Pancreas (tissue), 10 donors: ENCODE measurements around the gene FAM72B. TPM values are rescaled to one million over a fixed set of nuclear protein-coding genes. Genes with fewer than 3 reads are reported as not detected.
"Not testable (repeated sequence)": the region's sequence is repeated elsewhere in the genome, so short reads cannot be mapped to it uniquely, and the experiment has no call there.

Source experiments
- ATAC-seq, 4 donors: fragments of 200-7000 bp; cut with Tn5 transposase; one replicate each; pipeline versions ENCODE4 v1.8.0 to v1.9.1; 2020; ENCODE audit warnings: mild to moderate bottlenecking in 4 of 4, moderate library complexity in 4 of 4
- DNase-seq, 6 donors: peaks; one replicate each; pipeline ENCODE4 v3.0.0-alpha.2; 2020
- FAIRE-seq: peaks from 2 replicates; lab custom pipeline; 2012; peaks lifted over from hg19 to GRCh38; lab: Jason Lieb, UNC
- H3K27ac ChIP-seq, 4 donors: fragments of 200-600 bp; sonication (generic); 1 replicate in 3 of 4; 2 replicates in 1 of 4; pipeline versions ENCODE4 v1.5.0 to v1.8.0; 2020
- H3K27me3 ChIP-seq, 4 donors: fragments of 200-600 bp; one replicate each; pipeline ENCODE4 v1.8.0; 2021
- H3K36me3 ChIP-seq, 3 donors: fragments of 200-600 bp; sonication (generic) in 1 of 3; one replicate each; pipeline versions ENCODE4 v1.5.0 to v1.8.0; 2020 to 2021
- H3K4me1 ChIP-seq, 3 donors: fragments of 200-600 bp; one replicate each; pipeline ENCODE4 v1.8.0; 2021
- H3K4me3 ChIP-seq, 4 donors: fragments of 200-600 bp; sonication (generic) in 2 of 4; one replicate each; pipeline versions ENCODE4 v1.5.0 to v1.8.0; 2020 to 2021
- H3K9me3 ChIP-seq, 4 donors: fragments of 200-600 bp; one replicate each; pipeline ENCODE4 v1.8.0; 2021
- WGBS, 2 donors: extraction: QIAGEN DNeasy Blood & Tissue Kit; methylation state at CpG; one replicate each; pipeline ENCODE4 v1.1.7; 2013; 5-methylcytosine and 5-hydroxymethylcytosine counted together
- intact Hi-C, 3 donors: fragments of 100-400 bp; cut with DNase I; formaldehyde crosslinking; loops; one replicate each; pipeline versions ENCODE4 v1.11.1 to v1.14.2; 2022
- polyA plus RNA-seq, 2 donors: library from polyadenylated mRNA; stranded (reverse); fragments of 200-250 nt; gene quantifications; one replicate each; pipeline ENCODE4 v1.2.3, GENCODE V29; 2013
- total RNA-seq, 6 donors: library from RNA; stranded (reverse); fragmentation: NEBNext Ultra II Directional in 4 of 6; extraction: Animal tissue kit (Norgen Biotek cat#: 25700) in 4 of 6; gene quantifications; one replicate each; pipeline versions ENCODE4 v1.2.1 to v1.2.4, GENCODE V29; 2021 to 2023
- donor health status: healthy with polysubstance abuse.
- donor health status: DM: no; HTN: no; CAD: no; lungs with moderate emphysema.
- donor health status: DM: no; HTN: no; CAD: no.
- donor health status: control.
- donor health status: control.
- donor health status: Bipolar disorder and iron deficiency.
- donor health status: DM: yes; HTN: yes; CAD: no.
- donor health status: DM: no; HTN: no; CAD: no.
- donor health status: DM: no; HTN: no; CAD: no.
- donor health status: DM: yes; HTN: yes; CAD: no.

The FAM72B gene
- total and polyA plus RNA-seq, 8 donors = 0.16 to 0.47 (median 0.25) TPM; not detected in 4

DNA sequence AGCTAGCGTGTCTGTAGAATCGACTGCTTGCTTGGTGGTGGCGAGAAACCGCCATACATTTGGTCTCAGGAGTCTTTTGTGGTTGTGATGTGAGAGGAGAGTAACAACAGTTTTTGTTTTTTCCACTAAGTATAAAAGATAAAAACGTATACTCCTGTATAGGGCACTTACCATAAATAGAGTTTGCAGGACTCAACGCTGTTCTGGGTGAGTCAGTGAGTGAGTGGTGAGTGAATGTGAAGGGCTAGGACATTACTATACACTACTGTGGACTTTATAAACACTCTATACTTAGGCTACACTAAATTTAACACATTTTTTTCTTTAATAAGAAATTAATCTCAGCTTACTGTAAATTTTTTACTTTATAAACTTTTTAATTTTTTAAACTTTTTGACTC, 43.7 kb downstream of the FAM72B start:
- H3K27me3 ChIP-seq, intact Hi-C loops, DNase-seq, FAIRE-seq, ATAC-seq, H3K4me3 ChIP-seq, H3K4me1 ChIP-seq, H3K9me3 ChIP-seq, H3K36me3 ChIP-seq, H3K27ac ChIP-seq: not testable (repeated sequence)
- WGBS, 2 donors = no CpG with 5 or more reads among the region's 6 CpGs

DNA sequence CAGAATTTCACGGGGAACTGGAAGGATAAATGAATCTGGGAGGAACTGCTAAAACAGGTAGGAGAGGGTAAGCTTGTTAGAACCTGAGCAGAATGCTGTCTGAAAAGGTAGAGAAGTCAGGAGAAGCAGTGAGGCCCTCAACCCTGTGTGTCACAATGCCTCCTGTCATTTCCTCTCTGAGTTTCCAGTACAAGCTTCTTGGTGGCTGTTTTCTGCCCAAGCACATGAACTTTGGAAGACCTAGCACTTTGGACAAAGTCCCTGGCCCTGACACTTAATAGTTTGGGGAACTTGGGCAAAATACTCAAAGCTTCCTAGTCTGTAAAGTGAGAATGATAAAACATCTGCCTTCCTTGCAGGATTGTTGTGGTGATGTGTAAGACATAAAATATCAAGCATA, 52.6 kb downstream of the FAM72B start:
- H3K9me3 ChIP-seq, H3K36me3 ChIP-seq, intact Hi-C loops, FAIRE-seq, DNase-seq, H3K27me3 ChIP-seq, H3K27ac ChIP-seq, H3K4me3 ChIP-seq, H3K4me1 ChIP-seq: not testable (repeated sequence)
- peak in 1 of 4 donors; percentile 20 for ATAC-seq
- WGBS, 2 donors = no CpG with 5 or more reads among the region's 1 CpG

DNA sequence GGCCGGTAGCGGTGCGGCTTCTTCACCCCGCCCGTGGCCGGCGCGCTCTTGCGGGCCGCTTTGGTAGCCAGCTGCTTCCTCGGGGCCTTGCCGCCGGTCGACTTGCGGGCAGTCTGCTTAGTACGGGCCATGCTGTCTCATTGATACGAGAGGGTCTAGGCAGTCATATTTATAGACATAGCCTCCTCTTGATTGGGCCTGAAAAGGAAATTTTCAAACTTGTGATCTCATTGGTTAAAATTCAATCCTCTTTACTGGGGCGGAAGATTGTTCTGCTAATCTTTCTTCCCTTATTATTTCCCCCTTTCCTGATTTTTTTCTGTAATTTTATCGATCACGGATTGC, 65.7 kb downstream of the FAM72B start:
- intact Hi-C loops, FAIRE-seq, H3K36me3 ChIP-seq, H3K9me3 ChIP-seq, H3K27me3 ChIP-seq, H3K4me1 ChIP-seq, DNase-seq: not testable (repeated sequence)
- peak overlapping the region in 2 of 4 donors; percentile 57 to 64 for H3K27ac ChIP-seq
- H3K4me3 ChIP-seq = peak overlapping the region in 2 of 4 donors; percentile 26 to 33
- ATAC-seq = peak; percentile 15 to 42 (median 28)
- WGBS, 2 donors = 13 to 38% methylated on average over 13 to 17 of the region's 20 CpGs

Other genes with a start within 250 kb of the FAM72B start
- 10 to 100 TPM in 1 of 6 donors, 1 to 10 TPM in 5; 3.6 to 12.4 (median 5.8) TPM for gene SRGAP2C, start 635 bp upstream of the FAM72B start, total RNA-seq
- gene SRGAP2C, start 635 bp upstream of the FAM72B start, polyA plus RNA-seq = 1 to 10 TPM; 2.2 to 3.1 TPM